Endothelial cell of hepatic sinusoid (primary cell): ENCODE results near the gene CDH8.
"Not testable (repeated sequence)": the region's sequence is repeated elsewhere in the genome, so short reads cannot be mapped to it uniquely, and the experiment has no call there.

Source experiments
- in situ Hi-C: cut with HindIII; loops from 2 replicates; pipeline ENCODE4 v1.10.0; 2017; ENCODE audit warnings: low sequenced_read_pairs

Gene CDH8

DNA sequence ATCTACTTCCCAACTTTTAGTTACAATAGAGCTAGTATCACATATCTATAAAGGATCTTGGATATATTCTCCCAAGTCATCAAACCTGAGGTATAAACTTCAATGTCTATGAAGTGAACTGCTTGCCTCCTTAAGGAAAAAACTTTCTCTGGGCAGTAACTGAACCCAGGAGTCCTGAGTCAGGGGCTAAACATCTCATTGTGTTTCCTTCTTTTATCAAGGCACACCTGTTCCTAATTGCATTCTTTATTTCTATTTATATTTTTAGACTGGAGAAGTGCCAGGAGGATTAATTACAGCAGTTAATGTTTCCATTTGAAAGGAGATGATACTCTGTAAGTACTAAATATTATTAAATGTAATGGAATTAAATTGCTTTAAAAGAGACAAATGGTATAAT is 98.6 kb downstream of the CDH8 start:
- in situ Hi-C loops: no loop called here

- in situ Hi-C loops: no loop called here
Observed at GRCh38 chr16:61936522-61936921, 99.7 kb downstream of the CDH8 start.

GRCh38 chr16:61934601-61935000 is 101.6 kb downstream of the CDH8 start:
- in situ Hi-C loops: no loop called here

DNA sequence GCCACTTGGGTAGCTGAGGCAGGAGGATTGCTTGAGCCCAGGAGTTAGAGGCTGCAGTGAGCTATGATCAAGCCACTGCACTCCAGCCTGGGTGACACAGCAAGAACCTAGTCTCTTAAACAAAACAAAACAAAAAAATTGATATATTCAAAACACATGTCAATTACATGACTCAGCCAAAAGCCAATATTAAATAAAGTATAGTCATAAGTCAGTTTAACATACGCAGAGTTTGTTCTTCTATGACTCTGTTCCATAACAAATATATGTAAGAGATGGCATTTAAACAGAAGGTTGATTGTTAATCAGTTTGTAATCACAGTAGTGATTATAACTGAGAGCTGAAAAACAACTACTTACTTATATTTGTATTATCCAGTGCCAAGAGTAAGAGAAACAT is 106.5 kb downstream of the CDH8 start:
- in situ Hi-C loops: no loop called here

GRCh38 chr16:61926766-61927165 is 109.5 kb downstream of the CDH8 start:
- in situ Hi-C loops: no loop called here

- in situ Hi-C loops: no loop called here
Observed at GRCh38 chr16:61923629-61924028, 112.6 kb downstream of the CDH8 start.

- in situ Hi-C loops: no loop called here
Observed at GRCh38 chr16:61921373-61921772, 114.9 kb downstream of the CDH8 start.

DNA sequence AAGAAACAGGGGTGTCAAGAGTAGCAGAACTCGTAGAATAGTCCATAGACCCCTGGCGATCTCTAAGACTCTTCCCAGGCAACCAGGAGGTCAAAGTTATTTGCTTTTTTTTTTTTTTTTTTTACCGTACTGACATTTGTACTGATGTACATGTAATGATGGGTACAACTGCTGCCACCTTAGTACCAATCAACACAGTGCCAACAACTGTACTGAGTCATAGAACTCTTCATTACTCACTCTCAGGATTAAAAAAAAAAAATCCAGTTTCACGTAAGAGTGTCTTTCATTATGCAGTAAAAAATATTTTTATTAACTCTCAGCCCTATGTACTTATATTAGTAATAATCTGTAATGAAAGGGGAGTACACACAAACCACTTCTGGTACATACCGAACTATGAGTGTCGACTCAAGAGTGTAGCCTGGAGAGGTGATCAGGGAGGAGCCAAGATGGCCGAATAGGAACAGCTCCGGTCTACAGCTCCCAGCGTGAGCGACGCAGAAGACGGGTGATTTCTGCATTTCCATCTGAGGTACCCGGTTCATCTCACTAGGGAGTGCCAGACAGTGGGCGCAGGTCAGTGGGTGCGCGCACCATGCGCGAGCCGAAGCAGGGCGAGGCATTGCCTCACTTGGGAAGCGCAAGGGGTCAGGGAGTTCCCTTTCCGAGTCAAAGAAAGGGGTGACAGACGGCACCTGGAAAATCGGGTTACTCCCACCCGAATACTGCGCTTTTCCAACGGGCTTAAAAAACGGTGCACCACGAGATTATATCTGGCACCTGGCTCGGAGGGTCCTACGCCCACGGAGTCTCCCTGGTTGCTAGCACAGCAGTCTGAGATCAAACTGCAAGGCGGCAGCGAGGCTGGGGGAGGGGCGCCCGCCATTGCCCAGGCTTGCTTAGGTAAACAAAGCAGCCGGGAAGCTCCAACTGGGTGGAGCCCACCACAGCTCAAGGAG is 118.1 kb downstream of the CDH8 start:
- in situ Hi-C loops: not testable (repeated sequence)

- in situ Hi-C loops: no loop called here
Observed at GRCh38 chr16:61915569-61915968, 120.7 kb downstream of the CDH8 start.

DNA sequence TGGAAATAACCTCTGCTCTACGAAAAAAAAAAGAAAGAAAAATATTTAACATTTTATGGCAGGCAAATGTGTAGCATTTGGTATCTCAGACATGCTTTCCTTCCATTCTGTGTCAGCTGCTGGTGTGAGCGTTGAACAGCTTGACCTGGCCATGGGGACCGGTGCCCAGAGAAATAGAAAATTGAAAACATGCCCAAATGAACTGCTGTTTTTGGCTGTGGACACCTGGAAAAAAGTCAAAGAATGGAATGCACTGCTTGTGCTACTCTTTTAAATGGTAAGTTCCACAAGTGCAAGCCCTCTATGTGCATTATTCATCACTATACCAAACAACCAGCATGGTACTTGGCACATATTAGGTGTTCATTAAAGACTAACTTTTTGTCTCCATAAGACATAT is 127.2 kb downstream of the CDH8 start:
- in situ Hi-C loops: no loop called here

DNA sequence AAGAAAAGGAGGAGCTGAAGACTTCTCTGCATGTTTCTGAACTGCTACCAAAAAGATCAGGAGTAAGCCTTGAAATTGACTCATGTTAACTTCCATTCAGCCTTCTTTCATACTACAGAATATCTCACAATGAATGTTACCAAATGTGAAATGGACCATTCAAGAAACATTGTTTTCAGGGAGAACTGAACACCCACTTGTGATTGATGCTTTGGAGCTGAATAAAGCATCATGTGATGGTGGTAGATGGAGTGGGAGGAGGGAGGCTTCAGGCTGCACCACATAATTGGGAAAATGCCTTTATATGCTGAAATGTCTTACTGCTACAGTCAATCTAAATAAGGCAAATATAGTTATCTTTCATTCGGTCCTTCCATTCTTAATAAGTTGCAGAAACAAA is 127.8 kb downstream of the CDH8 start:
- in situ Hi-C loops: no loop called here

- in situ Hi-C loops: no loop called here
Observed at GRCh38 chr16:61901689-61902088, 134.5 kb downstream of the CDH8 start.

- in situ Hi-C loops: no loop called here
Observed at GRCh38 chr16:61900482-61900881, 135.8 kb downstream of the CDH8 start.

GRCh38 chr16:61897657-61898056 is 138.6 kb downstream of the CDH8 start:
- in situ Hi-C loops: no loop called here

DNA sequence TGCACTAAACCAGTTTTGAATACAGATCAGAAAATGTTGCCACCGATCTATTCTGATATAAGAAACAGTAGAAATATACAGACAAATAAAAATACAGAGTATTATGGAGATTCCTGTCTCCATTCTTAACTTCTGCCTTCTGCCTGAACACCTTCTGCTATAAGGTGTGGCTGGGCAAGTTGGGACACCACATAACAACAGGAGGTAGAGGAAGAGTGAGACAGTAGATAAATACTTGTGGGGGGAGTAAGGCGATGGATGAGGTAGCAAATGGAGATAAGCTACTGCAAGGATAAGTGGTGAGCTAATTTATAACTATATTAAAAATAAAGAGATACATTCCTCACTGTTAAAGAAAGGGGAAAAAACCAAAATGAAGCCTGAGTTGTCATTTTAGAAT is 143.7 kb downstream of the CDH8 start:
- in situ Hi-C loops: no loop called here

GRCh38 chr16:61891460-61891859 is 144.8 kb downstream of the CDH8 start:
- in situ Hi-C loops: no loop called here

GRCh38 chr16:61890386-61890785 is 145.9 kb downstream of the CDH8 start:
- in situ Hi-C loops: no loop called here

GRCh38 chr16:61887903-61888302 is 148.3 kb downstream of the CDH8 start:
- in situ Hi-C loops: no loop called here

DNA sequence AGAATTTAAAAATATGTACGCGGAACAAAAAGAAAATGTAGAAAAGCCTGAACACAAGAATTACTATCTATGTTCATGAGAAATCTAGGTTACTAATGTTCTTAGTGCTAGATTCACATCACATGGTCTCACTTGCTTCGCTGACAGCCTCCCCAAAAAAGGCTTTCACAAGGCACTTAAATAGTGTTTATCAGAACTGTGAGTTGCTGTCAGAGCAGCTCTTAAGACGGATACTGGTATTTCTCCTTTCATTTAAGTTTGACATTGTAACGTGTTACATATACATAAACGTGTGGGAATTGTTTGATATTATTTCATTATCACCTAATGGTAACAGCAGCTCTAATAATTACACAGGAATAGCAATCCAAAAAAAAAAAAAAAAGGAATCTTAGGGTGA is 150.9 kb downstream of the CDH8 start:
- in situ Hi-C loops: no loop called here

GRCh38 chr16:61879306-61879705 is 156.9 kb downstream of the CDH8 start:
- in situ Hi-C loops: no loop called here

DNA sequence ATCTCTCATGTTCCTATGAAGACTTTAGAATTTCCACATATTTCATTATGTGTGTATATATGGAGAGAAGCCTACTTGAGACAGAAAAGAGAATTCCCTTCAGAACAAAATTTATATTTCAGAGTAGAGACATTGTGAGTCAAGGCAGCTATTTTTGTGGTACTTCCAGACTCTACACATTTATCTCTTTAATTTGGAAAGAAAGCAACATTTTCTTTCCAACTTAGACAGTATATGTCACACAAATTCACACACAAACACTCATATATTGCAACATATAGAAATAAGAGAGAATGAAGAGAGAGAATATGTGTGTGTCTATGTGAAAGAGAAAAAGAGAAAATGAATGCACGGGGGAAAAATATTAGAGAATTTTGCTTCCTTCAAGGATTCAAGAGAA is 158.8 kb downstream of the CDH8 start:
- in situ Hi-C loops: no loop called here

DNA sequence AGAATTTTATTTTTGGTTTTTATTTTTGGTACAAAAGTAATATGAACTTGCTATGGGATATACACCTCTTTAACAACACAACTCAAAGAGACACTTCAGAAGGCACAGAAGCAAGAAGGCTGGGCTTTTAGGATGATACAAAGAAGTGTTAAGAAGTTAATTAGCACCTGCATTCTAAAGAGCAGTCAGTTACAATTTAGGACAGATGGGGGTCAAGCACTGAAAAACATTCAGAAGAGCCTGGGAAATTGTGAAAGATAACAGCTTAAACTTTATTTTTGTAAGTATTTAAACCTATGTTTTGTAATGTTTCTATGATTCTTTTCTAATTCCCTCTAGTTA is 163.5 kb downstream of the CDH8 start:
- in situ Hi-C loops: no loop called here
